Measurements from ENCODE around the gene GOLGA7B.

GOLGA7B gene

GRCh38 chr10:97849687-97850402 is at the start of gene GOLGA7B:
TSS of gene GOLGA7B (plus strand) at chr10:97849843. CDS start at chr10:97850304, 461 bp downstream.
- peaks cover 38% of the 10 kb centered on the region for H3K27me3 ChIP-seq (replicated peaks; ENCODE audit: control insufficient read depth, insufficient read depth, low read length)
- no peaks in the 10 kb centered on the region for H3K9me3 ChIP-seq (ENCODE audit: control insufficient read depth, low read length)
- H3K9ac ChIP-seq (ENCODE audit: low read length) = no peak within 1 kb of the TSS
- H3K4me1 ChIP-seq (ENCODE audit: control insufficient read depth, insufficient read depth, low read length) = no peaks in the 10 kb centered on the region
- DNase-seq (ENCODE audit: low read depth) = peak; percentile 68
- H3K4me3 ChIP-seq (ENCODE audit: low read length) = peak within 1 kb of the TSS; percentile 39
- H3K36me3 ChIP-seq (ENCODE audit: control insufficient read depth, insufficient read depth, low read length, severe bottlenecking) = no peaks in the 10 kb centered on the region

DNA sequence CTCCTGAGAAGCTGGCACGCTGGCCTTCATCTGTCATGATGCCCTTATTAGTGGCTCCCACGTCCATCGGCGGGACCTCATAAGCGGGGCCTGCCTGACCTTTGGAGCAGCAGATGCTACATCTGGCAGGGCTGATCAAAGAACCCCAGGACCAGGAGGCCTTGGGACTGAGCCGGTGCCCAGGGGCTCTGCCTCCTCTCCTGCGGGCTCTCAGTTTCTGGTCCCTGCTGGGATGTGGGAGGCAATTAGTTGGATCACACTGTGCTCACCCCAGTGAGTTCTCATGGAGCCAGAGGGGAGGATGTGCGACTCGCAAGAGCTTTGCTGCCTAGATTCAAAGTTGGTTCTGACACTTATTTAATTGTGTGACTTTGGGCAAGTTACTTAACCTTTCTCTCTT is 49.2 kb upstream of the GOLGA7B start:
- peaks cover 8% of the 10 kb centered on the region for H3K4me1 ChIP-seq (ENCODE audit: control insufficient read depth, insufficient read depth, low read length)
- H3K4me3 ChIP-seq (ENCODE audit: low read length) = no peak overlapping the region
- peaks cover 49% of the 10 kb centered on the region for H3K27me3 ChIP-seq (replicated peaks; ENCODE audit: control insufficient read depth, insufficient read depth, low read length)
- peaks cover 25% of the 10 kb centered on the region for H3K9me3 ChIP-seq (ENCODE audit: control insufficient read depth, low read length)
- no peak for DNase-seq (ENCODE audit: low read depth)
- no peaks in the 10 kb centered on the region for H3K36me3 ChIP-seq (ENCODE audit: control insufficient read depth, insufficient read depth, low read length, severe bottlenecking)
- H3K9ac ChIP-seq (ENCODE audit: low read length) = no peak overlapping the region

DNA sequence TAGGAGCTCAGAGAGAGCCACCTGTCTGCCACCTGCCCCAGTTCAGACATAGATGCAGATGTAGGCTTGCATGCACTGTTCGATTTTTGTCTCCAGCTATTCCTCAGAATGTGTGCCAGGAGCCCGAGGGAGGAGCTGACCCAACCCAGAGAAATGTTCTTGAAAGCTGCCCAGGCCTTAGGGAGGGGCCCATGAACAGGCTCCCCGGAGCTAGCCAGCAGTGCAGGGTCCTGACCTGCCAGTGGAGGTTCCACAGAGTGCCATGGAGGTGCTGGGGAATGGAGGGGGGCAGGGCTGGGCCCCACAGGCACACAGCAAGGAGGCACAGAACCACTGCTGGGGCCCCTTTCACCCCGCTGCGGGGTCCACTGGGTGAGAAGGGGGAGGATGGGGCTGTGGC is 48.2 kb upstream of the GOLGA7B start:
- Histone ChIP-seq H3K4me1 (ENCODE audit: control insufficient read depth, insufficient read depth, low read length) (peaks cover 14% of the 10 kb centered on the region), H3K9ac (ENCODE audit: low read length) (no peak overlapping the region), H3K27me3 (replicated peaks; ENCODE audit: control insufficient read depth, insufficient read depth, low read length) (peaks cover 44% of the 10 kb centered on the region), H3K4me3 (ENCODE audit: low read length) (no peak overlapping the region), H3K36me3 (ENCODE audit: control insufficient read depth, insufficient read depth, low read length, severe bottlenecking) (no peaks in the 10 kb centered on the region), H3K9me3 (ENCODE audit: control insufficient read depth, low read length) (peaks cover 25% of the 10 kb centered on the region)
- no peak for DNase-seq (ENCODE audit: low read depth)

DNA sequence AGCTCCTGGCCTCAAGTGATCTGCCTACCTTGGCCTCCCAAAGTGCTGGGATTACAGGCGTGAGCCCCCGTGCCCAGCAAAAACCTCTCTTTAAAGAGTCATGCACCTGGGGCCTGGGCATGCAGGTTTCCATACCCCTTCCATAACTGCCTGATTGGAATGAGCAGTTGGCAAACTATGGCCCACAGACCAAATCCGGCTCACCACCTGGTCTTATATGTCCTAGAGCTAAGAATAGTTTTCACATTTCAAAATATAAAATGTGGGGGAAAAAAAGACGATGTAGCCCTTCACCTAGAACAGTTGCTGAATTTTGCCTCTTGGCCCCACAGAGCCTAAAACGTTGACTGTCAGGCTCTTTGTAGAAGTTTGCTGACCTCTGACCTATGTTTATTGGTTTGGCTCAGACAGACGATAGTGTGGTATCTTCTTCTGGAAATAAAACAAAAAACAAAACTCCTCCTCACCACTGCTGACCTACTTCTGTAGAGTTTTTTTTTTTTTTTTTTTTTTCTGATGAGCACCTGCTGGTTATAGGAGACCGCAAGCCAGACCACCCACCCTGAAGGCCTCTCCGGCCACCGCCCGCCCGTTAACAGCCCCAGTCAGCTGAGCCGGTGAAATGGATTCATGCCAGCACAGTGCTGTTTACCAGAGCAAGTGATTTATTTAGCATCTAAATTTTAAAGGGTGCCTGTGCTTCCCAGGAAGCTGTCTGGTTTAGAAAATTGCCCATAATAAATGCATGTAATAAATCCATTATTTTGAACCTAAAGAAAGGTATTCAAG is 44.4 kb upstream of the GOLGA7B start:
- no peak overlapping the region for H3K9ac ChIP-seq (ENCODE audit: low read length)
- no peaks in the 10 kb centered on the region for H3K9me3 ChIP-seq (ENCODE audit: control insufficient read depth, low read length)
- no peak overlapping the region for H3K4me3 ChIP-seq (ENCODE audit: low read length)
- H3K36me3 ChIP-seq (ENCODE audit: control insufficient read depth, insufficient read depth, low read length, severe bottlenecking) = no peaks in the 10 kb centered on the region
- DNase-seq (ENCODE audit: low read depth) = no peak
- peaks cover 18% of the 10 kb centered on the region for H3K4me1 ChIP-seq (ENCODE audit: control insufficient read depth, insufficient read depth, low read length)
- peaks cover 35% of the 10 kb centered on the region for H3K27me3 ChIP-seq (replicated peaks; ENCODE audit: control insufficient read depth, insufficient read depth, low read length)

GRCh38 chr10:97805949-97806348 is 43.7 kb upstream of the GOLGA7B start:
- Histone ChIP-seq H3K27me3 (replicated peaks; ENCODE audit: control insufficient read depth, insufficient read depth, low read length) (peaks cover 34% of the 10 kb centered on the region), H3K4me1 (ENCODE audit: control insufficient read depth, insufficient read depth, low read length) (peaks cover 18% of the 10 kb centered on the region), H3K9me3 (ENCODE audit: control insufficient read depth, low read length) (no peaks in the 10 kb centered on the region), H3K9ac (ENCODE audit: low read length) (no peak overlapping the region), H3K36me3 (ENCODE audit: control insufficient read depth, insufficient read depth, low read length, severe bottlenecking) (no peaks in the 10 kb centered on the region), H3K4me3 (ENCODE audit: low read length) (no peak overlapping the region)
- DNase-seq (ENCODE audit: low read depth) = no peak

DNA sequence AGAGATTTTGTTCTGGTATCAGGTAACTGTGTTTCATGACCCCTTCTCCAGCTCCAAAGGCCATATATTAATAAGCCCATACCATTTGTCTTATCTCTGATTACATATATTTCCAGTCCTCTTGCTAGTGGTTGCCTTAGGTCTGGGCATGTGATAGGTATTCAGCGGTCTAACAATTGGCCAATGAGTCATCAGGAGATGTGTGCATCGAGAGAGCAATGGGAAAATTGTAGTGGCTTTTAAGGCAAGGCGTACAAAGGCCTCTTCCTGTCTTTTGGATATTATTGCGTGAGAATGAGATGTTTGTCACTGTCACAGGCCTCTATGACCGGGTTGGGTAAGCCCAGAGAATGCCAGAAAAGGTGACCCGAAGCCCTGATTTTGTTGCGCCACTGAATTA is 39.2 kb upstream of the GOLGA7B start:
- no peak for DNase-seq (ENCODE audit: low read depth)
- H3K9me3 ChIP-seq (ENCODE audit: control insufficient read depth, low read length) = no peaks in the 10 kb centered on the region
- H3K27me3 ChIP-seq (replicated peaks; ENCODE audit: control insufficient read depth, insufficient read depth, low read length) = peaks cover 23% of the 10 kb centered on the region
- H3K36me3 ChIP-seq (ENCODE audit: control insufficient read depth, insufficient read depth, low read length, severe bottlenecking) = no peaks in the 10 kb centered on the region
- no peak overlapping the region for H3K4me3 ChIP-seq (ENCODE audit: low read length)
- H3K4me1 ChIP-seq (ENCODE audit: control insufficient read depth, insufficient read depth, low read length) = peaks cover 10% of the 10 kb centered on the region
- H3K9ac ChIP-seq (ENCODE audit: low read length) = no peak overlapping the region

DNA sequence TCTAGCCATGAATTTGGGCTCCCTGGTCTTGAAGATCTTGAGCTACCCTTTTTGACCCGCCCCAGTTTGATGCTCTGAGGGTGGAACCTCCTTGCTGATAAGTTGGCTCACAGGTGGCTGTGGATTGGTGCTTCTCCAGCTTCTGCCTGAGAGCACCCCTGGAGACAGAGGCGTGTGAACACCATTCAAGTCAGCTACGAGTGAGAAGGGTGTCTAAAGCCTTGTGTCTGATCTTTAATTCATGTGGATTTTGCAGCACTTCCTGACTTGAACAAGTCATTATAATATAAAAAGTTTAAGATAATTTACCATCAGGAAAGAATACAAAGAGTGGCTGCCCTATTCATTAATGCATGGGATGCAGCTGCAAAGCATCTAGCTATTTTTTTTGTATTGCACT is 37.7 kb upstream of the GOLGA7B start:
- peaks cover 4% of the 10 kb centered on the region for H3K4me1 ChIP-seq (ENCODE audit: control insufficient read depth, insufficient read depth, low read length)
- H3K9me3 ChIP-seq (ENCODE audit: control insufficient read depth, low read length) = no peaks in the 10 kb centered on the region
- peaks cover 29% of the 10 kb centered on the region for H3K27me3 ChIP-seq (replicated peaks; ENCODE audit: control insufficient read depth, insufficient read depth, low read length)
- no peak overlapping the region for H3K9ac ChIP-seq (ENCODE audit: low read length)
- H3K36me3 ChIP-seq (ENCODE audit: control insufficient read depth, insufficient read depth, low read length, severe bottlenecking) = no peaks in the 10 kb centered on the region
- DNase-seq (ENCODE audit: low read depth) = no peak
- H3K4me3 ChIP-seq (ENCODE audit: low read length) = no peak overlapping the region

- Histone ChIP-seq H3K27me3 (replicated peaks; ENCODE audit: control insufficient read depth, insufficient read depth, low read length) (peaks cover 26% of the 10 kb centered on the region), H3K4me3 (ENCODE audit: low read length) (no peak overlapping the region), H3K9ac (ENCODE audit: low read length) (no peak overlapping the region), H3K4me1 (ENCODE audit: control insufficient read depth, insufficient read depth, low read length) (peaks cover 4% of the 10 kb centered on the region), H3K36me3 (ENCODE audit: control insufficient read depth, insufficient read depth, low read length, severe bottlenecking) (no peaks in the 10 kb centered on the region), H3K9me3 (ENCODE audit: control insufficient read depth, low read length) (no peaks in the 10 kb centered on the region)
- DNase-seq (ENCODE audit: low read depth) = peak; percentile 10
Observed at GRCh38 chr10:97812696-97813095, 36.9 kb upstream of the GOLGA7B start.

DNA sequence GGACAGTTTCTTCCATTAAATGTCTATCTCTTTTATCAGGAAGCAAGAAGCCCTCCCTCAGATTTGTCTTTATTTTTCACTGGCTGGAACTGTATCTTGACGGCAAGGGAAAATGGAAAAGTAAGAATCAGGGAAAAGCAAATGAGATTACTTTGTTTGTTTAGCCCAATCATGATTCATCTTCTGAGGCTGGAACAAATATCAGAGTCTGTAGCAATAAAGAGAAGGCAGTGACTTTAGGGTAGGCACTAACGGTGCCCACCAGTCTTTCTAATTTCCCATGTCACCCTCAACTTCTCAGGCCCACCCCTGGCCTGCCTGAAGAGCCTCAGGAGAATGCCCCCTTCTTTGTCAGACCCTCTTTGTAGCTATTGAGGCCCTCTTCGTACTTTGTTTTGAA is 36.3 kb upstream of the GOLGA7B start:
- Histone ChIP-seq H3K4me1 (ENCODE audit: control insufficient read depth, insufficient read depth, low read length) (peaks cover 5% of the 10 kb centered on the region), H3K4me3 (ENCODE audit: low read length) (no peak overlapping the region), H3K36me3 (ENCODE audit: control insufficient read depth, insufficient read depth, low read length, severe bottlenecking) (no peaks in the 10 kb centered on the region), H3K9ac (ENCODE audit: low read length) (no peak overlapping the region), H3K27me3 (replicated peaks; ENCODE audit: control insufficient read depth, insufficient read depth, low read length) (peaks cover 27% of the 10 kb centered on the region), H3K9me3 (ENCODE audit: control insufficient read depth, low read length) (no peaks in the 10 kb centered on the region)
- DNase-seq (ENCODE audit: low read depth) = peak; percentile 7

- H3K9me3 ChIP-seq (ENCODE audit: control insufficient read depth, low read length) = no peaks in the 10 kb centered on the region
- peaks cover 17% of the 10 kb centered on the region for H3K4me1 ChIP-seq (ENCODE audit: control insufficient read depth, insufficient read depth, low read length)
- H3K4me3 ChIP-seq (ENCODE audit: low read length) = no peak overlapping the region
- H3K27me3 ChIP-seq (replicated peaks; ENCODE audit: control insufficient read depth, insufficient read depth, low read length) = peaks cover 40% of the 10 kb centered on the region
- DNase-seq (ENCODE audit: low read depth) = no peak
- H3K36me3 ChIP-seq (ENCODE audit: control insufficient read depth, insufficient read depth, low read length, severe bottlenecking) = no peaks in the 10 kb centered on the region
- H3K9ac ChIP-seq (ENCODE audit: low read length) = no peak overlapping the region
Observed at GRCh38 chr10:97814996-97815395, 34.6 kb upstream of the GOLGA7B start.

DNA sequence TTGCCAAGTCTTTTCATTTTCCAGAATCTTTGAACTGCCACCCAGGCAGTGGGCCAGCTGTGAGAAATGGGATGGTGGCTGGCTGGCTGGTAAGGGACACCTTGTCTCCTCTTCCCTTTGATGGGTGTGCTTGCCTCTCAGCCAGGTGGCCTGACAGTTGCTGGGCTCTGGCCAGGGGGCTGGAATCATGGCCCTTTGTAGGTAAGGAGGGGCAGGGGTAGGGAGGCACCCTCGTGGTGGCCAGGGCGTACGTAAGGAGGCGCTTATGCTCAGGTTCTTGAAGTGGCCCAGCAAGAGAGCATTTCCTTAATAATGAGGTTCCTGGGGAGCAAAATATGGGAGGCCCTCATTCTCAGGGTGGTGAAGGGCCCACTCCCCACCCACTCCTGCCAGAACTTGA is 33.0 kb upstream of the GOLGA7B start:
- no peaks in the 10 kb centered on the region for H3K36me3 ChIP-seq (ENCODE audit: control insufficient read depth, insufficient read depth, low read length, severe bottlenecking)
- no peak overlapping the region for H3K9ac ChIP-seq (ENCODE audit: low read length)
- DNase-seq (ENCODE audit: low read depth) = no peak
- peaks cover 32% of the 10 kb centered on the region for H3K4me1 ChIP-seq (ENCODE audit: control insufficient read depth, insufficient read depth, low read length)
- H3K9me3 ChIP-seq (ENCODE audit: control insufficient read depth, low read length) = no peaks in the 10 kb centered on the region
- H3K27me3 ChIP-seq (replicated peaks; ENCODE audit: control insufficient read depth, insufficient read depth, low read length) = peaks cover 35% of the 10 kb centered on the region
- no peak overlapping the region for H3K4me3 ChIP-seq (ENCODE audit: low read length)

All from adipocyte (in vitro differentiated cells).